Loucy (cell line): ENCODE results near the gene IER5.

Experiments
- EZH2phosphoT487 ChIP-seq: fragments of 200-600 bp; IDR thresholded peaks from 2 replicates; pipeline ENCODE4 v1.6.1; 2018; ENCODE audit warnings: antibody characterized with exemption, mild to moderate bottlenecking, moderate library complexity, borderline replicate concordance
- TF ChIP-seq, protein P1 (sequence below): fragments of 200-600 bp; sonication (generic); conservative IDR thresholded peaks from 2 replicates; pipeline ENCODE4 v1.5.1; 2014; ENCODE audit warnings: mild to moderate bottlenecking, antibody characterized with exemption, low read length

DNA sequence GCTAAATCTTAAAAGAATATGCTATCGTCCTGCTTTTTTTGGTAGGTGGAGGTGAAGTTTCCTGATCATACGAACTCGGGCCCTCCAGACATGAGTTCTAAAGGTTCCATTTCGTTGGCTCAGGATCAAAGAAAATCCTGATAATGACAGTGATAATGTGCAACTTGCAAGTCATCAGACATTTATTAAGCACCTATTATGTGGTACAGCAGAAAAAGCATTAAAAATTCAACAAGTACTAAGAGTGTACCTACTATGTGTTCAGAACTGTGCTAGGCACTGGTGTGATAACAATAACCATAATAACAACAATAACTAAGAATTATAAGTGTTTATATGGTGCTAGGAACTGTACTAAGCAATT, 3.9 kb upstream of the IER5 start:
- TF ChIP-seq, protein P1, sequence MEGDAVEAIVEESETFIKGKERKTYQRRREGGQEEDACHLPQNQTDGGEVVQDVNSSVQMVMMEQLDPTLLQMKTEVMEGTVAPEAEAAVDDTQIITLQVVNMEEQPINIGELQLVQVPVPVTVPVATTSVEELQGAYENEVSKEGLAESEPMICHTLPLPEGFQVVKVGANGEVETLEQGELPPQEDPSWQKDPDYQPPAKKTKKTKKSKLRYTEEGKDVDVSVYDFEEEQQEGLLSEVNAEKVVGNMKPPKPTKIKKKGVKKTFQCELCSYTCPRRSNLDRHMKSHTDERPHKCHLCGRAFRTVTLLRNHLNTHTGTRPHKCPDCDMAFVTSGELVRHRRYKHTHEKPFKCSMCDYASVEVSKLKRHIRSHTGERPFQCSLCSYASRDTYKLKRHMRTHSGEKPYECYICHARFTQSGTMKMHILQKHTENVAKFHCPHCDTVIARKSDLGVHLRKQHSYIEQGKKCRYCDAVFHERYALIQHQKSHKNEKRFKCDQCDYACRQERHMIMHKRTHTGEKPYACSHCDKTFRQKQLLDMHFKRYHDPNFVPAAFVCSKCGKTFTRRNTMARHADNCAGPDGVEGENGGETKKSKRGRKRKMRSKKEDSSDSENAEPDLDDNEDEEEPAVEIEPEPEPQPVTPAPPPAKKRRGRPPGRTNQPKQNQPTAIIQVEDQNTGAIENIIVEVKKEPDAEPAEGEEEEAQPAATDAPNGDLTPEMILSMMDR = no peak
- TF ChIP-seq EZH2phosphoT487 = no peak
